Right lung (tissue), 5 donors: ENCODE data around the gene CTDNEP1. TPM values are rescaled to one million over a fixed set of nuclear protein-coding genes. Genes with fewer than 3 reads are reported as not detected.
A peak's percentile ranks its signal among the peaks of the same experiment; 100 is the strongest.

ENCODE experiments used
- DNase-seq, 2 donors: peaks; one replicate each; pipeline ENCODE4 v3.0.0-alpha.2; 2013
- polyA plus RNA-seq, 5 donors: library from polyadenylated mRNA; unstranded; fragments of 120-200 nt; gene quantifications; one replicate each; pipeline versions ENCODE4 v1.2.1 to v1.2.3, GENCODE V29; 2013; ENCODE audit warnings: inconsistent platforms in 1 of 5, low replicate concordance in 1 of 5; ENCODE audit not compliant: insufficient read length in 5 of 5, insufficient read depth in 1 of 5

Gene CTDNEP1
- polyA plus RNA-seq, 5 donors, result 128 to 156 (median 146) TPM

- DNase-seq, result peak; percentile 87 to 89
These were observed 29.8 kb upstream of the CTDNEP1 start, which contains the start of gene SLC2A4 for GRCh38 chr17:7281074-7281952. Gene SLC2A4 (plus strand): TSS chr17:7281718. CDS start chr17:7281935, 217 bp downstream.

GRCh38 chr17:7280519-7281073, 29.1 kb upstream of the CTDNEP1 start:
- DNase-seq, result peak; percentile 76 to 82

- DNase-seq, result no peak
These were observed 27.9 kb upstream of the CTDNEP1 start for GRCh38 chr17:7279448-7279847.

GRCh38 chr17:7266784-7267183, 15.2 kb upstream of the CTDNEP1 start:
- no peak for DNase-seq

- no peak for DNase-seq
These were observed 12.2 kb upstream of the CTDNEP1 start for GRCh38 chr17:7263801-7264078.

GRCh38 chr17:7262935-7263800, 11.6 kb upstream of the CTDNEP1 start:
- DNase-seq, result peak; percentile 27 to 28

- DNase-seq, result peak; percentile 73 to 81
These were observed 10.8 kb upstream of the CTDNEP1 start, which contains the start of gene CLDN7 for GRCh38 chr17:7262192-7262934. Gene CLDN7 (minus strand): TSS chr17:7262478. CDS start chr17:7262043, 435 bp downstream.

- DNase-seq, result no peak
These were observed 10.1 kb upstream of the CTDNEP1 start for GRCh38 chr17:7261379-7262191.

- peak; percentile 32 to 43 for DNase-seq
These were observed 9.3 kb upstream of the CTDNEP1 start for GRCh38 chr17:7260651-7261378.

- no peak for DNase-seq
These were observed 8.6 kb upstream of the CTDNEP1 start for GRCh38 chr17:7260151-7260550.

GRCh38 chr17:7259555-7259889, 8.0 kb upstream of the CTDNEP1 start:
- no peak for DNase-seq

GRCh38 chr17:7258731-7259554, 7.4 kb upstream of the CTDNEP1 start:
- no peak for DNase-seq

GRCh38 chr17:7256766-7257456, 5.4 kb upstream of the CTDNEP1 start:
- no peak for DNase-seq

- no peak for DNase-seq
These were observed 3.0 kb upstream of the CTDNEP1 start for GRCh38 chr17:7254511-7254910.

- no peak for DNase-seq
These were observed 1.5 kb upstream of the CTDNEP1 start for GRCh38 chr17:7253082-7253481.

GRCh38 chr17:7252176-7253043, 876 bp upstream of the CTDNEP1 start, which contains the start of gene ELP5:
Gene ELP5 (plus strand): TSS chr17:7252215. CDS start chr17:7252551, 336 bp downstream.
- peak; percentile 99 to 100 for DNase-seq
